Transverse colon (tissue), 3 donors: ENCODE data around the gene PGLYRP4.

Experiments
- CTCF ChIP-seq, 5 experiments: fragments of 200-600 bp in 3 of 5; fragments of 450-650 bp in 2 of 5; sonication (generic) in 3 of 5; IDR thresholded peaks; 1 replicate in 2 of 5; 2 replicates in 3 of 5; pipeline ENCODE4 v1.5.1; 2016 to 2017; ENCODE audit warnings: antibody characterized with exemption in 5 of 5, inconsistent platforms in 3 of 5, mild to moderate bottlenecking in 2 of 5, moderate library complexity in 1 of 5
- POLR2A ChIP-seq: fragments of 450-650 bp; IDR thresholded peaks from one replicate; pipeline ENCODE4 v1.6.1; 2016; ENCODE audit warnings: antibody characterized with exemption, mild to moderate bottlenecking, moderate library complexity

- TF ChIP-seq CTCF (IDR thresholded peaks at IDR 0.05) = no peak
- no peak for TF ChIP-seq POLR2A
These were observed 47.1 kb upstream of the PGLYRP4 start for GRCh38 chr1:153395776-153396175.
